SU-DHL-6 (cell line): Measurements from ENCODE around the gene AOX1.

Experiments
- CTCF ChIP-seq: fragments of 200-600 bp; sonication (generic); IDR thresholded peaks from one replicate; pipeline ENCODE4 v1.5.1; 2017; ENCODE audit warnings: antibody characterized with exemption, mild to moderate bottlenecking, low read length, moderate library complexity; ENCODE audit not compliant: insufficient read depth, poor library complexity, severe bottlenecking
- EZH2phosphoT487 ChIP-seq: fragments of 200-600 bp; sonication (generic), shearing (Covaris generic); conservative IDR thresholded peaks from 2 replicates; pipeline ENCODE4 v1.6.1; 2018; ENCODE audit warnings: mild to moderate bottlenecking, antibody characterized with exemption, low read length, moderate library complexity, mixed read lengths

- TF ChIP-seq CTCF (no peak), EZH2phosphoT487 (no peak)
Measured at GRCh38 chr2:200716386-200716785, 130.6 kb downstream of the AOX1 start.
